Bladder microvascular endothelial cell (primary cell): ENCODE results near the gene MED20. TPM values are rescaled to one million over a fixed set of nuclear protein-coding genes. Genes with fewer than 3 reads are reported as not detected.

Experiments used
- total RNA-seq: library from RNA; depleted of rRNA; stranded (reverse); fragments of >200 nt; gene quantifications from 2 replicates; pipeline ENCODE4 v1.2.3, GENCODE V29; 2014

The MED20 gene, protein sequence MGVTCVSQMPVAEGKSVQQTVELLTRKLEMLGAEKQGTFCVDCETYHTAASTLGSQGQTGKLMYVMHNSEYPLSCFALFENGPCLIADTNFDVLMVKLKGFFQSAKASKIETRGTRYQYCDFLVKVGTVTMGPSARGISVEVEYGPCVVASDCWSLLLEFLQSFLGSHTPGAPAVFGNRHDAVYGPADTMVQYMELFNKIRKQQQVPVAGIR
- total RNA-seq: 21.7 and 39.1 TPM in 2 replicates

DNA sequence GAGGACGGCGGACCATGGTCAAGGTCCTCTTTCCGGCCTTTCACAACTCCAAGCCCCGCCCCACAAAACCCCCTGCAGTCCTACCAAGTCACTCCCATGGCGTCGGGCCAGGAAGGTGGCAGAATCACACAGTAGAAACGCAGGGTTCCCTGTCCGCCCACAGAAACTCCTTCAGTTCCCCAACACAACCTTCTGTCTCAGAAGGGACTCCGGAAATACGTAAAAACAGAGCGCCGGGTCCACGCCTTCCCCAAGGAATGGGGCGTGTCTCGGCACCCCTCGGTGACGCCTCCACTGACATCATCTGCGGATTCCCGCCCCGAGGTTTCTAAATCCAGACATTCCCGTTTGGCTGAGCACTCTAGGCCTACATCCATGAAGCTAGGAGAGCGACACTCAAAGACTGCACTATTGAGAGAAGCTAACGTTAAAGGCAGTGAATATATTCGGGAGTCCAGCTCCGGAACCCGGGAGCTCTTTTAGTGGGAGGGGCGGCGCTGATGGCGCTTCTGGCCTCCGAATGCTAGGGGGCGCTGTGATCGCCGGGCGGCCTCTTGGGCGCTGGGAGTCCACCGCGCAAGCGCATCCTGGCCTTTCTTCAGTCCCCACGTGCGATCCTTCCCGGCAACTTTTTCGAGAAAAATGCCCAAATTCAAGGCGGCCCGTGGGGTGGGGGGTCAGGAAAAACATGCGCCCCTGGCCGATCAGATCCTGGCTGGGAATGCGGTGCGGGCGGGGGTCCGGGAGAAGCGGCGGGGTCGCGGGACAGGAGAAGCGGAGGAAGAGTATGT lies at the start of gene MED20, which contains the start of gene BYSL:
TSS of gene MED20 (minus strand) at position 219 of the 791 bp plus-strand sequence. CDS start at position 98, 121 bp downstream.
TSS of gene BYSL (plus strand) at position 579 of the 791 bp plus-strand sequence. CDS start at position 643, 64 bp downstream.

DNA sequence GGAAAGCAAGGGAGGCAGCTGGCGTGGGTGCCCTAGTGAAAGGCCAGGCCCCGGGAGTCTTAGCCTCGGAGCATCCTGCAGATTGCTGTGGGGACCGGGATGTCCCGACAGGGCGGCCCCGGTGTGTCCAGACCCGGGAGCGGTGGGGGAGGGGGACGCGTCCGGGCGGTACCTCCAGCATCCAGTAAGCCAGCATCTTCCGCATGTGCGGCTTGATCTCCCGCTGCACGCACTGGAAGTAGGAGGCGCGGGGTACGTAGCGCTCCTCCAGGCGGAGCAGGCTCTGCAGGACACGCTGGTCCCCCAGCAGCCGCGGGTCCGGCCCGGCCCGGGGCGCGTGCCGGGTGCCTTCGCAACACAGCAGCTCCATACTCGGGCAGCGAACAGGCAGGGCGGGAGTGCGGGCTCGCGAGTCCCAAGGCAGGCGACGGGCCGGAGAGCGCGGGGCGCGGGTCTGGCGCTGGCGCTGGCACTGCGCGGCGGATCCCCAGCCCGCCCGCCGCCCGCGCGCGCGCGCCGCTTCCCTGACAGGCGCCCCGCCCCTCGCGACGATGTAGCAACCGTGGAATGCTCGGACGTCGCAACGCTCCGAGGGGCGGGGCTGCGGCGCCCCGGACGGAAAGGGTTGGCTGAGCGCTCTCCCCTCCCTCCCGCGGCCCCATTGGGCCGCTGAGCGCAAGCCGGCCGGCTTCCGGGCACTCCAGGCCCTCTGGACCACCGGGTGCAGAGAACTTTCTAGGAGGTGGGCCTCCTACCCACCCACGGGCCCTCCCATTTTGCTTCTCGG lies 20.5 kb upstream of the MED20 start, which contains the start of gene CCND3:
TSS of gene CCND3 (minus strand) at position 529 of the 787 bp plus-strand sequence. CDS start at position 370, 159 bp downstream.

DNA sequence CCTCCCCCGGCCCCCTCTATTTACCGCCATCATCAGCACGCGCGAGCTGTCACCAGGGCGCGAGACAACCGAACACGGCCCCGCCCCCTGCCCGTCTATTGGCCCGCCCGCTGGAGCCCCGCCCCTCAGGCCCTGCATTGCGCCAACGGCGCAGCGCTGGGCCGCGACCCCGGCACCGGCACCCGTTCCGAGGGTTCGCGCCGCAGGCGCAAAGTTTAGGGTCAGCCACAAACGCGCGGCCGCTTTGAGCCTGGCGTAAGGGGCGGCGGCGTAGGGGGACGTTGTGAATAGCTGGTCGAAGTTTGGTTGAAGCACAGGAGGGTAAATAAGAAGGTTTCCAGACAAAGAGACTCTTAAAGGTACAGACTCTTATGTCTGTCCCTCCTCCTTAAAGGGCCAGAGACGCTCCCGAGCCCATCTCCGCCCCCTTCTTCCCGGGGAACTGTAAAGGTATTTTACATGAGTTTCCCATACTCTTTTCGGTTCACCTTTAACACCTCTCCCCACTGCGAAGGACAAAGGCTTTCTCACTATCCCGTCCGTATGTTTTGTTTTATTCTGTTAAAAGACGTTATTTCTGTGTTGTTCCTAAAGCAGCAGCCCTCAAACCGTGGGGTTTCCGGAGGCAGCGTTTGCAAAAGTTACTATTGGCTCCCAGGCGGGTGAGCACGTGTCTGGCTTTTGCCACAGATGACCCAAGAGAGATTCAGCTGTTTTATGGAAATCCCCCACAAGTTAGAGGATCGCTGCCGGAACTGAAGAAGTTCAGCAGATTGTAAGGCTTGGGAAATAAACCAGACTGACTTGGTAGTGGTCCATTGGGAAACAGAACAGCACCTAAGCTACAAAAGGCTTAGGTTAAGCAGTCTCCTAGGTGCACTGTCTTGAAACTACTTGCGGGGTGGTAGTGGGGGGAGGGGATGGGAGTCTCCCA lies 25.4 kb downstream of the MED20 start, which contains the start of gene USP49:
TSS of gene USP49 (minus strand) at position 76 of the 934 bp plus-strand sequence. CDS start 88,392 bp downstream, outside the sequence.

Other genes starting within 250 kb of the MED20 start
- gene TFEB, start 185.5 kb downstream of the MED20 start, total RNA-seq: 3.5 and 3.6 TPM in 2 replicates
- gene PGC, start 173.7 kb downstream of the MED20 start, total RNA-seq: not detected in 2 replicates
- 0.97 and 3.5 TPM in 2 replicates for gene FRS3, start 141.2 kb downstream of the MED20 start, total RNA-seq
- gene PRICKLE4, start 140.4 kb downstream of the MED20 start, total RNA-seq: 2.3 and 6.2 TPM in 2 replicates
- 30.8 and 50.0 TPM in 2 replicates for gene TOMM6, start 133.4 kb downstream of the MED20 start, total RNA-seq
- 1.3 and 5.0 TPM in 2 replicates for gene USP49, start 25.8 kb downstream of the MED20 start, total RNA-seq
- 18.5 and 39.7 TPM in 2 replicates for gene BYSL, start 360 bp upstream of the MED20 start, total RNA-seq
- 48.1 and 62.5 TPM in 2 replicates for gene CCND3, start 20.7 kb upstream of the MED20 start, total RNA-seq
- gene TAF8, start 129.4 kb upstream of the MED20 start, total RNA-seq: 12.8 and 19.7 TPM in 2 replicates
- gene C6orf132, start 221.5 kb upstream of the MED20 start, total RNA-seq: 0.06 and 0.65 TPM in 2 replicates